SK-N-SH (cell line): ENCODE results near the gene NOC2L. TPM values are rescaled to one million over a fixed set of nuclear protein-coding genes. Genes with fewer than 3 reads are reported as not detected.

Experiments used
- CTCF ChIA-PET: fragments of 300-600, 350-600 bp; formaldehyde crosslinking; extraction: SDS; loops from one replicate; lab custom pipeline; 2021; lab: Yijun Ruan, JAX
- POLR2A ChIA-PET: fragments of 350-600 bp; sonication (Branson Sonifier 250); formaldehyde crosslinking; extraction: SDS; loops from one replicate; lab custom pipeline; 2020; ENCODE audit warnings: antibody characterized with exemption, inconsistent platforms; lab: Yijun Ruan, JAX
- DNase-seq: peaks from one replicate; pipeline ENCODE4 v3.0.0; 2012
- H2AFZ ChIP-seq: fragments of 200-600 bp; sonication (generic); 2 replicates; pipeline ENCODE4 v1.8.1; 2016; ENCODE audit warnings: antibody characterized with exemption, mild to moderate bottlenecking, low read depth
- H3F3A ChIP-seq: fragments of 200-600 bp; sonication (generic); replicated peaks from 2 replicates; pipeline ENCODE3; 2016; ENCODE audit warnings: antibody characterized with exemption, mild to moderate bottlenecking; ENCODE audit not compliant: insufficient read depth
- H3K27ac ChIP-seq, 2 experiments: fragments of 200-500 bp in 1 of 2; fragments of 200-600 bp in 1 of 2; sonication (Bioruptor generic) in 1 of 2; sonication (generic), shearing (Covaris generic) in 1 of 2; 2 replicates each; pipeline versions ENCODE4 v1.5.1 to v1.6.1; 2014 to 2016; ENCODE audit warnings: low read depth in 2 of 2, inconsistent platforms in 1 of 2, low read length in 1 of 2, mild to moderate bottlenecking in 1 of 2, mixed read lengths in 1 of 2
- H3K27me3 ChIP-seq: fragments of 200-600 bp; sonication (generic), shearing (Covaris generic); 2 replicates; pipeline ENCODE4 v1.6.1; 2016; ENCODE audit warnings: mixed run types; ENCODE audit not compliant: insufficient read depth
- H3K36me3 ChIP-seq, 2 experiments: fragments of 200-500 bp in 1 of 2; fragments of 200-600 bp in 1 of 2; sonication (Bioruptor generic) in 1 of 2; sonication (generic) in 1 of 2; replicated peaks in 1 of 2; 2 replicates each; pipeline versions ENCODE3 to v1.5.1; 2014 to 2016; ENCODE audit warnings: low read length in 1 of 2, mild to moderate bottlenecking in 1 of 2; ENCODE audit not compliant: insufficient read depth in 2 of 2, control insufficient read depth in 1 of 2
- H3K4me1 ChIP-seq, 2 experiments: fragments of 200-500 bp in 1 of 2; fragments of 200-600 bp in 1 of 2; sonication (Bioruptor generic) in 1 of 2; sonication (generic), shearing (Covaris generic) in 1 of 2; 2 replicates each; pipeline versions ENCODE4 v1.5.1 to v1.6.1; 2014 to 2016; ENCODE audit warnings: low read depth in 1 of 2, low read length in 1 of 2, mixed run types in 1 of 2; ENCODE audit not compliant: insufficient read depth in 2 of 2, control insufficient read depth in 1 of 2
- H3K4me2 ChIP-seq: fragments of 200-600 bp; sonication (generic), shearing (Covaris generic); 2 replicates; pipeline ENCODE4 v1.6.1; 2017; ENCODE audit warnings: mixed run types
- H3K4me3 ChIP-seq, 2 experiments: fragments of 200-500 bp in 1 of 2; fragments of 200-600 bp in 1 of 2; sonication (Bioruptor generic) in 1 of 2; sonication (generic), shearing (Covaris generic) in 1 of 2; 2 replicates each; pipeline versions ENCODE4 v1.5.1 to v1.8.1; 2014 to 2016; ENCODE audit warnings: low read depth in 2 of 2, inconsistent platforms in 1 of 2, low read length in 1 of 2, mild to moderate bottlenecking in 1 of 2, mixed read lengths in 1 of 2, moderate library complexity in 1 of 2
- H3K79me2 ChIP-seq: fragments of 200-600 bp; sonication (generic); 2 replicates; pipeline ENCODE4 v1.8.1; 2017; ENCODE audit warnings: mild to moderate bottlenecking; ENCODE audit not compliant: insufficient read depth
- H3K9ac ChIP-seq: fragments of 200-600 bp; sonication (generic); 2 replicates; pipeline ENCODE4 v1.6.1; 2017; ENCODE audit warnings: mixed run types
- H3K9me2 ChIP-seq: fragments of 200-600 bp; sonication (generic); 2 replicates; pipeline ENCODE4 v1.6.1; 2017; ENCODE audit warnings: mixed run types
- H3K9me3 ChIP-seq: fragments of 200-600 bp; sonication (generic); 2 replicates; pipeline ENCODE4 v1.6.1; 2017; ENCODE audit warnings: mixed run types, mild to moderate bottlenecking, moderate library complexity
- H4K20me1 ChIP-seq: fragments of 200-600 bp; sonication (generic); 2 replicates; pipeline ENCODE4 v1.6.1; 2017; ENCODE audit warnings: mild to moderate bottlenecking, mixed run types; ENCODE audit not compliant: insufficient read depth
- CHD2 ChIP-seq: fragments of 150-350 bp; IDR thresholded peaks from 2 replicates; pipeline ENCODE4 v1.6.1; 2018; ENCODE audit warnings: low read length; ENCODE audit not compliant: partially characterized antibody
- ELF1 ChIP-seq: IDR thresholded peaks from 2 replicates; pipeline ENCODE4 v1.4.0; 2012
- EP300 ChIP-seq, 2 experiments: IDR thresholded peaks; 2 replicates each; pipeline versions ENCODE4 v1.4.0 to v1.6.1; 2012; ENCODE audit warnings: borderline replicate concordance in 1 of 2, low read depth in 1 of 2, low read length in 1 of 2
- EZH2phosphoT487 ChIP-seq: fragments of 200-600 bp; sonication (generic); IDR thresholded peaks from 2 replicates; pipeline ENCODE4 v1.6.1; 2017; ENCODE audit warnings: low read depth, mixed run types, mild to moderate bottlenecking, antibody characterized with exemption, moderate library complexity, borderline replicate concordance
- FOSL2 ChIP-seq: IDR thresholded peaks from 2 replicates; pipeline ENCODE4 v1.4.0; 2012; ENCODE audit warnings: low read depth, mild to moderate bottlenecking, moderate library complexity, borderline replicate concordance
- FOXM1 ChIP-seq: IDR thresholded peaks from 2 replicates; pipeline ENCODE4 v1.4.0; 2012; ENCODE audit warnings: low read depth, mild to moderate bottlenecking
- GATA2 ChIP-seq: sonication (generic); formaldehyde crosslinking; IDR thresholded peaks from 2 replicates; pipeline ENCODE4 v1.5.0; 2020; ENCODE audit warnings: mild to moderate bottlenecking, missing genetic modification reagents
- MEF2A ChIP-seq: IDR thresholded peaks from 2 replicates; pipeline ENCODE4 v1.4.0; 2012; ENCODE audit warnings: low read depth, borderline replicate concordance
- MXI1 ChIP-seq: IDR thresholded peaks from 2 replicates; pipeline ENCODE4 v1.6.1; 2012; ENCODE audit warnings: mild to moderate bottlenecking, low read depth, low read length, improper control_type of control experiment
- POLR2AphosphoS5 ChIP-seq: IDR thresholded peaks from 2 replicates; pipeline ENCODE4 v1.6.1; 2012; ENCODE audit warnings: low read depth, low read length
- RAD21 ChIP-seq: IDR thresholded peaks from 2 replicates; pipeline ENCODE4 v1.6.1; 2012; ENCODE audit warnings: mild to moderate bottlenecking, low read length
- SIN3A ChIP-seq: IDR thresholded peaks from 2 replicates; pipeline ENCODE4 v1.6.1; 2012; ENCODE audit warnings: low read depth, mild to moderate bottlenecking, low read length, moderate library complexity, borderline replicate concordance
- SMC3 ChIP-seq: IDR thresholded peaks from 2 replicates; pipeline ENCODE4 v1.6.1; 2012; ENCODE audit warnings: low read depth, low read length, improper control_type of control experiment
- WGBS: methylation state at CpG from one replicate; pipeline ENCODE4 v1.1.6; 2017; ENCODE audit warnings: low lambda C conversion rate; 5-methylcytosine and 5-hydroxymethylcytosine counted together
- polyA plus RNA-seq, 3 experiments: library from polyadenylated mRNA; depleted of rRNA; stranded (reverse); fragments of >200 nt; gene quantifications; 2 replicates each; pipeline ENCODE4 v1.2.3, GENCODE V29; 2012
- TF ChIP-seq, protein P1 (sequence below): IDR thresholded peaks from 2 replicates; pipeline ENCODE4 v1.4.0; 2012; ENCODE audit warnings: low read depth, borderline replicate concordance
- TF ChIP-seq, protein P2 (sequence below): IDR thresholded peaks from 2 replicates; pipeline ENCODE4 v1.4.0; 2012; ENCODE audit warnings: low read depth, borderline replicate concordance
- TF ChIP-seq, protein P3 (sequence below): IDR thresholded peaks from 2 replicates; pipeline ENCODE4 v1.4.0; 2012; ENCODE audit warnings: low read depth
- TF ChIP-seq, protein P4 (sequence below): fragments of 200-600 bp; sonication (generic); IDR thresholded peaks from 2 replicates; pipeline ENCODE4 v1.6.1; 2017; ENCODE audit warnings: antibody characterized with exemption, mild to moderate bottlenecking, moderate library complexity

Gene NOC2L
- polyA plus RNA-seq, 1 of the 3 experiments (the other 2 are of a cell fraction): 124 TPM

DNA sequence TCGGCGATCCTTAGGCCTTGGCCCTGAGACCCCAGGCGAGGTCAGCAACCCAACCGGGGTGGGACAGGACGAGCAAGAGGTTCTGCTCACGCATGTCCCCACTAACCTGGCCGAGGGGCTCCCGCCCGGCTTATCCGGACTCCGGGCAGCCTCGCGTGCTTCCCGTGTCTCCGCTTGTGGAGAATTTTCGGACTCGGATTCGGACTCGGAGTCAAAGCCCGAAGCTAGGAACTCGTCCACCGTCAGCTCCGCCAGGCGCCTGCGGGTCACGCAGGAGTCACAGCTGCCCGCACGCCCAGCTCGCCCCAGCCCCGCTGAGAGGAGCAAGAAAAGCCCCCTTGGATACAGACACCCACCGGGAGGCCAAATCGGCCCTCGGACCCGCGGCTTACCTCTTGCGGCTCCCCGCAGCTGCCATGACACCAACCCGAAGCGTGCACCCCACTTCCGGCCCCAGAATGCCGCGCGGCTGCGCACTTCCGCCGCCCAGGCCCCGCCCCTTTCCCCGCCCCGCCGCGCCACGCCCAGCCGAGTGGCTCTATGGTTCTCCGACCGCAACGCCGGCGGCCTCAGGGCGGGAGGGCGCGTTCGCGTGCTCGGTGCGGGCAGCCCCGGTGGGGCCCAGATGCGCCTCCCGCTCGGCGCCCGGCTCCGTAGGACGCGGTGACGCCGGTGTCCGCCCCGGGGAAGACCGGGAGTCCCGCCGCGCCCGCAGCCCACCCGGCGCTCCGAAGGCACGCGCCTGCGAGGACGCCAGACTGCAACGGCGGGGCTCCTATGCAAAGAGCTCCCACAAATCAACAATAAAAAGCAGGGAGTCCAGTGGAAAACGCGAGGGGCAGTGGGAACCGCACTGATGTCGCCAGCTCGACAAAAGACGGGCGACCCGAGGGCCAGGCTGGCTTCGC, at the start of gene NOC2L (continued):
- TF ChIP-seq, protein P1, sequence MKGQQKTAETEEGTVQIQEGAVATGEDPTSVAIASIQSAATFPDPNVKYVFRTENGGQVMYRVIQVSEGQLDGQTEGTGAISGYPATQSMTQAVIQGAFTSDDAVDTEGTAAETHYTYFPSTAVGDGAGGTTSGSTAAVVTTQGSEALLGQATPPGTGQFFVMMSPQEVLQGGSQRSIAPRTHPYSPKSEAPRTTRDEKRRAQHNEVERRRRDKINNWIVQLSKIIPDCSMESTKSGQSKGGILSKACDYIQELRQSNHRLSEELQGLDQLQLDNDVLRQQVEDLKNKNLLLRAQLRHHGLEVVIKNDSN: no peak
- TF ChIP-seq FOSL2 (no peak), MXI1 (peak; percentile 93), ELF1 (no peak), MEF2A (no peak), RAD21 (no peak), EP300 (IDR thresholded peaks at IDR 0.05; ENCODE audit: borderline replicate concordance in 1 of 2, low read depth in 1 of 2, low read length in 1 of 2) (no peak), SIN3A (0 out of 2 replicates have a peak, but pooled peaks have one; percentile 45)
- TF ChIP-seq, protein P2, sequence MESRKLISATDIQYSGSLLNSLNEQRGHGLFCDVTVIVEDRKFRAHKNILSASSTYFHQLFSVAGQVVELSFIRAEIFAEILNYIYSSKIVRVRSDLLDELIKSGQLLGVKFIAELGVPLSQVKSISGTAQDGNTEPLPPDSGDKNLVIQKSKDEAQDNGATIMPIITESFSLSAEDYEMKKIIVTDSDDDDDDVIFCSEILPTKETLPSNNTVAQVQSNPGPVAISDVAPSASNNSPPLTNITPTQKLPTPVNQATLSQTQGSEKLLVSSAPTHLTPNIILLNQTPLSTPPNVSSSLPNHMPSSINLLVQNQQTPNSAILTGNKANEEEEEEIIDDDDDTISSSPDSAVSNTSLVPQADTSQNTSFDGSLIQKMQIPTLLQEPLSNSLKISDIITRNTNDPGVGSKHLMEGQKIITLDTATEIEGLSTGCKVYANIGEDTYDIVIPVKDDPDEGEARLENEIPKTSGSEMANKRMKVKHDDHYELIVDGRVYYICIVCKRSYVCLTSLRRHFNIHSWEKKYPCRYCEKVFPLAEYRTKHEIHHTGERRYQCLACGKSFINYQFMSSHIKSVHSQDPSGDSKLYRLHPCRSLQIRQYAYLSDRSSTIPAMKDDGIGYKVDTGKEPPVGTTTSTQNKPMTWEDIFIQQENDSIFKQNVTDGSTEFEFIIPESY: no peak
- TF ChIP-seq, protein P3, sequence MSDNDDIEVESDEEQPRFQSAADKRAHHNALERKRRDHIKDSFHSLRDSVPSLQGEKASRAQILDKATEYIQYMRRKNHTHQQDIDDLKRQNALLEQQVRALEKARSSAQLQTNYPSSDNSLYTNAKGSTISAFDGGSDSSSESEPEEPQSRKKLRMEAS: peak; percentile 84

DNA sequence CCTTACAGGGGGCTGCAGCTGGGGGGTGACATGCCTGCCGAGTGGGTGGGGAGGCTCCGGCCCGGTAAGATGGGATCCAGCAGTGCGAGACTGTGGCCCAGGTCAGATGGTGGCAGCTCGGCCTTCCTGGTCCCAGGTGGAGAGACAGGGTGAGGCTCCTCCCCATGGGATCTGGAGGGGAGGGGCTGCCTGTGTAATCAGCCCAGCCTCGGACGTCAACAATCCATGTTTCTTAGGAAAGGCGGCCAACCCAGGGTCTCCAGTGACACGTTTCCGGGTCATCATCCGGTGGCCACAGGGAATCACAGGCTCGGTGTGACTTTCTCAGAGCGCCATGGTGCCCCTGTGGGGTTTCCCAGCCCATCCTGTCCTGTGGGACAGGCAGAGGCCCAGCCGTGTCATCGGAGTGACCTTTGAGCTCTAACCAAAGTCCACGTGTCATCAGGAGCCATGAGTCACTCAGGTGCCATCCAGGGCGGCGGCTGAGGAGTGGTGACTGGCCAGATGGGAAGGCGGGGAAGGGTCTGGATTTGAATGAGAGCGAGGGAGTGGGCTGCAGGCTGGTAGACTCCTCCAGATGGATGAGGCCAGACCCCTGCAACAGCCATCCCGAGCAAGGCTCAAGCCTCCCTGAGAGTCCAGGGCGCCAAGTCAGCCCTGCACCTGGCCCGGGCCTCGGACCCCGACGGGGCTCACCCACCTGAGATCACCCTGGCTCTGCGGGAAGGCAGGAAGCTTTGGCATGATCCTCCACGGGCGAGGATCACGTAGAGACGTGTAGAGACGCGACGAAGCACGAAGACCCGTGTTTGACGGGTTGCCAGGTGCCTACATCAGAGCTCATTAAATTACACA, 47.5 kb upstream of the NOC2L start:
- Histone ChIP-seq H3K9me3 (no peaks in the 10 kb centered on the region), H3K79me2 (no peaks in the 10 kb centered on the region), H3F3A (no peaks in the 10 kb centered on the region), H4K20me1 (no peaks in the 10 kb centered on the region), H3K9ac (no peak overlapping the region), H3K9me2 (no peaks in the 10 kb centered on the region), H3K27me3 (no peaks in the 10 kb centered on the region), H3K4me2 (no peak overlapping the region), H3K27ac (peak overlapping the region in 1 of 2 experiments; percentile 98; a peak in 2 of 4 replicates), H2AFZ (no peak overlapping the region)
- POLR2A ChIA-PET: interaction anchor here (1.1 kb wide), 1 partner anchor 53 kb away, joined by 3 read pairs; no protein-coding TSS in a partner anchor
- CTCF ChIA-PET: interaction anchor here (1.1 to 5.8 kb wide), 10 partner anchors 9 to 58 kb away, joined by 4 to 44 read pairs (median 9); partner anchors contain the start of gene ISG15
- WGBS: 87% methylated on average over 15 of the region's 37 CpGs
- TF ChIP-seq, protein P4, sequence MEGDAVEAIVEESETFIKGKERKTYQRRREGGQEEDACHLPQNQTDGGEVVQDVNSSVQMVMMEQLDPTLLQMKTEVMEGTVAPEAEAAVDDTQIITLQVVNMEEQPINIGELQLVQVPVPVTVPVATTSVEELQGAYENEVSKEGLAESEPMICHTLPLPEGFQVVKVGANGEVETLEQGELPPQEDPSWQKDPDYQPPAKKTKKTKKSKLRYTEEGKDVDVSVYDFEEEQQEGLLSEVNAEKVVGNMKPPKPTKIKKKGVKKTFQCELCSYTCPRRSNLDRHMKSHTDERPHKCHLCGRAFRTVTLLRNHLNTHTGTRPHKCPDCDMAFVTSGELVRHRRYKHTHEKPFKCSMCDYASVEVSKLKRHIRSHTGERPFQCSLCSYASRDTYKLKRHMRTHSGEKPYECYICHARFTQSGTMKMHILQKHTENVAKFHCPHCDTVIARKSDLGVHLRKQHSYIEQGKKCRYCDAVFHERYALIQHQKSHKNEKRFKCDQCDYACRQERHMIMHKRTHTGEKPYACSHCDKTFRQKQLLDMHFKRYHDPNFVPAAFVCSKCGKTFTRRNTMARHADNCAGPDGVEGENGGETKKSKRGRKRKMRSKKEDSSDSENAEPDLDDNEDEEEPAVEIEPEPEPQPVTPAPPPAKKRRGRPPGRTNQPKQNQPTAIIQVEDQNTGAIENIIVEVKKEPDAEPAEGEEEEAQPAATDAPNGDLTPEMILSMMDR: no peak
- TF ChIP-seq FOXM1 (no peak), CHD2 (no peak), EZH2phosphoT487 (no peak), POLR2AphosphoS5 (no peak), GATA2 (CRISPR knock-in tag) (no peak), MXI1 (no peak), SMC3 (no peak)
- TF ChIP-seq, all 33 proteins: peak for 0
- H3K36me3 ChIP-seq: no peaks in the 10 kb centered on the region
- DNase-seq: peak; percentile 29
- peaks cover 0 to 37% of the 10 kb centered on the region in 2 experiments; a peak in 1 of 4 replicates for H3K4me1 ChIP-seq
- no peak overlapping the region for H3K4me3 ChIP-seq
